Stimulated activated CD8-positive, alpha-beta memory T cell treated with anti-CD3 and anti-CD28 coated beads, Interleukin-15, amount 100 ng/mL, for 1 hour (primary cell): Measurements from ENCODE around the gene EPHA3.

Experiments
- DNase-seq: peaks from one replicate; pipeline ENCODE4 v3.0.0-alpha.2; 2020; ENCODE audit warnings: low read depth

Gene EPHA3

DNA sequence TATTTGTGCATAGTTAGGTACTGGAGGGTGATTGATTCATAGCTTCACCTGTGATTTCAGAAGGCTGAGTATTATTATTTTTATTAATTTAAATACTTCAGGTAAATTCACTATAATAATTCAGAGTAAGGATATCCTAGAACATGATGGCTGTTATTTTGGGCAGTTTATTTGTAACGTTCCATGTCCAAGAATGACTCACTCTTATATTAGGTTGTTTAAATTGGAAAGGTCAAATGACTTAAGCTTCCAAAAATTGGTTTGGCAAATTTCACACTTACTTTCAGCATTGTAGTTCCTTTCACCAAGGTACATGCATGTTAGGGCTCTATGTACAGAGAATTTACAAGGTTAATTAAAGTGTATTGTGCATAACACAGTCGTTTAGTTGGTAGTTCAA lies 120.2 kb downstream of the EPHA3 start:
- DNase-seq = no peak

DNA sequence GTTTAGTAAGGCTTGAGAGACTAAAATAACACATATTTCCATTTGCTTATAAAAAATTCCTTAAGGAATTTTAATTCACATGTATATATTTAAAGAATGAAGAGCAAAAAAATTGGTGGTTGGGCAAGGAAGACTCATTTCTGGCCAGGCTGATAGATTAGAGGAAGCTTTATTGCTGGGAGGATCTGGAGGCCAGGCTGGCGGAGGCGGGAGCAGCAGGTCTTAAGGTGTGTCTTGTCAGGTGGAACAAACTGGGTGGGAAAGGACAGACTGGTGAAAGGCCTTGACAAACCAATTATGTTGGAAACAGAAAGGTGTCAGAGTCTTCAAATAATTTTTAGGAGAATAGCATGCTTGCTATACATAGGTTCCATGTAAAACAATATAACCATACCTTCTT lies 124.7 kb downstream of the EPHA3 start:
- no peak for DNase-seq

DNA sequence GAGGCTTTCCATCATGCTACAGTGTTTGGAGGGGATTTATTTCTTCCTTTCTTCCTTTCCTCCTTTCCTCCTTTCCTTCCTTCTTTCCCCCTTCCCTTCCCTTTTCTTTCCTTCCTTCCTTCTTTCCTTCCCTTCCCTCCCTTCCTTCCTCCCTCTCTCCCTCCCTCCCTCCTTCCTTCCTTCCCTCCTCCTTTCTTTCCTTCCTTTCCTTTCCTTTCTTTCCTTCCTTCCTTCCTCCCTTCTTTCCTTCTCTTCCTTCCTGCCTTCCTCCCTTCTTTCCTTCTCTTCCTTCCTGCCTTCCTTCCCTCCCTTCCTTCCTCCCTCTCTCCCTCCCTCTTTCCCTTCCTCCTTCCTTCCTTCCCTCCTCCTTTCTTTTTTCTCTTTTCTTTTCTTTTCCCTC lies 127.2 kb downstream of the EPHA3 start:
- DNase-seq = no peak

- DNase-seq = no peak
Observed at GRCh38 chr3:89238846-89239245, 131.4 kb downstream of the EPHA3 start.

GRCh38 chr3:89239774-89240173 lies 132.4 kb downstream of the EPHA3 start:
- no peak for DNase-seq

DNA sequence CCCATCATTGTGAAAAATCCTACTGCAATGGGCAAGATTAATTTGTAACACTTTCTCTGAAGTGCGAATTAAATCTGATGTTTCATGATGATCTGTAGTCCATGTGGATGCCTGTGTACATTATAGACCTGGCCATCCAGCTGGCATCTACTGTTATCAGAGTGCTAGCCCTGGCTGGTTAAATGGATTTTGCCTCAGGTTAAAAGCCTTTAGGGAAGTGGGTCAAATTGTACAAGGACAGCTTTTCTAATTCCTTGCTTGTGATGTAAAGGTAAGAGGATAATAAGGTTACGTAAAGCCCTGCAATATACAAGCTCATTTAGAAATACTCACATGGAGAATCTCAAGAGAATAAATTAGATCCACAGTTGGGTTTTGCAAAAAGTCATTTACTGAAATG lies 138.2 kb downstream of the EPHA3 start:
- DNase-seq = no peak

DNA sequence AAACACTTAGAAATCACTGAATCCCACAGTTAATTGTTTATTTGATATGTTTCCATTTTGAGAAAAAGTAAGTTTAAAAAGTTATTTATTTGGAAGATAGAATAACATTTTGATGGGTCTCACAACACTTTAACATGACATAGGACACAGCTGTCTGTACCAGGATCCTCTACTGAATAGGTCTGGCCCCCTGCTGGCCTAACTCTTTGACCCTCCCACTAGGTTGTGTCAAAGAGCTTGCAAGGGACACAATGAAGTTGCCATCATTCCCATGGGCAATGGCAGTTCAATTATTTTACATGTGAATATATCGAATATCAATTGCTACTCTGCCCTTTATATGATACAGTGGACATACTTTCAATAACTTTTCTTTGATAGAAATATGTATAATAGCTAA lies 138.9 kb downstream of the EPHA3 start:
- no peak for DNase-seq

DNA sequence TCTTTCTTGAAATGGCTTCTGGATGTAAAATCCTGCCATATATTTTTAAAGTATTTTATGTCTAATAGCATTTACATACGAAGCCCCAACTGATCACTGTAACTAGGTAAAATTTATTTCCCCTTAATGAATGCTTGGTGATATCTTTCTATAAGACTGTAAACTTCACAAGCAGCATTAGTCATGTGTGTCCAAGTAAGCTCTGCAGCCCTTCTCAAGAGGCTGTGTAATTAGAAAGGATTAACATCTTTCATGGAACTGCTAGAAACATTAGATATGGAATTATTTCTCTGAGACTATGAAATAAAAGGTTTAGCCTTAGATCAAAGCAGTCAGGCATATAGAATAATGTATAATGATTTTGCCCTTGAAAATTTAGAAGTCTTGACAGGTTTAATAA lies 143.3 kb downstream of the EPHA3 start:
- DNase-seq = no peak

- no peak for DNase-seq
Observed at GRCh38 chr3:89252016-89252415, 144.6 kb downstream of the EPHA3 start.

DNA sequence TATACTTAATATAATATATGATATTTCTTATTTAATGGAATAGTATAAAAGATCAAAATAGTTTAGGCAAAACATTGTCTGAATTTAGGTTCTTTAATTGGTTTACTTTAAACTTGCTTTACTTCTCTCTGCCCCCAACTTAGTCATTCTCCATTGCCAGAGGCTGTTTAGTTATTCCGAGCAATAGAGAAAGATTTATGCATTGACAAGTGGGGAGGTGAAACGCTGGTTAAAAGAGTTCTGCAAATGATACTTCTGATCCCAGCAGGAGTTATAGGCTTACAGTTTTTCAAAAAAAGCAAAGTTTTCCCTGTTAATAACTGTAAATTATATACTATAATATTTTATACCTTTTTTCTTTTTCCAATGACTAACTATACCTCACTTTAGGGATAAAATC lies 145.4 kb downstream of the EPHA3 start:
- DNase-seq = no peak

- DNase-seq = no peak
Observed at GRCh38 chr3:89256395-89256794, 149.0 kb downstream of the EPHA3 start.

GRCh38 chr3:89256882-89257281 lies 149.5 kb downstream of the EPHA3 start:
- DNase-seq = no peak

DNA sequence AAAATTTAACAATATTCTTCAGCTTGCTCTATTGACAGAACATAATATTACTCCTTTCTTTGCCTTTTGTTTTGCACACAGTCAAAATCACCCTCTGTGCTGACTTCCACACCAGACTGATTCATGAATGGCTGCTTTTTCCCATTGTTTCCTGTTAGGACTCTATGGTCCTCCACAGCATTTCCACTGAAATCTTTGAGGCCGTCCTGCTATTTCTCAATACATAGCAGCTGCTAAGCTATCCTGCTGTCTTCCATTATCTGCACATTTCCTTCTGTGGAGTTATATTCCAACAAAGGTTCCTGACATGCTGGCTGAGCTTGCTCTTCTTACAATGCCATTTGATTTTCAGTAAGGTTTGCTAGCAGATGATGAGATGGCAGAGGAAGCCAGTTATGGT lies 153.3 kb downstream of the EPHA3 start:
- no peak for DNase-seq

GRCh38 chr3:89261673-89262072 lies 154.3 kb downstream of the EPHA3 start:
- DNase-seq = no peak

DNA sequence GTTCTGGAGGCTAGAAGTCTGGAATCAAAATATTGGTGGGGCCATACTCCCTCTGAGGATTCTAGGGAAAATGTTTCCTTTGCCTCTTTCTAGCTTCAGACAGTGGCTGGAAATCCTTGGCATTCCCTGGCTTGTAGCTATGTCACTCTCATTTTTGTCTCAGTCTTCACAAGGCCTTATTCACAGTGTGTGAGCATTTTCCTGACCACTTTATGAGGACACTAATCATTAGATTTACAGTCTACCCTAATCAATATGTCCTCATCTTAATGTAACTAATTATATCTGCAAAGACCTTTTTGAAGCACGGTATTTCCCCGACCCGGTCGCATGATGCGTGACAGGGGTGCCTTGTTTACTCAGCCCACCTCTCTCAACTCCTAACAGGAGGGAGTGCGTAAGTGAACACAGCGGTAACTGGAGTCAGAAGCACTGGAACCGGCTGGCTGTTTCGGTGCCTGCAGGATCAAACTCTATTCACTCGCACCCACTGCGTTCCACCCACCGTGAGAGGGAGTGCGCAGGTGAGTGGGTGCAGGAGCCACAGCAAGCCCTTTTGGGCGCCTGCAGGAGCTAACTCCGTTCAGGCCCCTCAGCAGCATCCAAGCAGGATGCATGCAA lies 155.0 kb downstream of the EPHA3 start:
- DNase-seq = no peak

DNA sequence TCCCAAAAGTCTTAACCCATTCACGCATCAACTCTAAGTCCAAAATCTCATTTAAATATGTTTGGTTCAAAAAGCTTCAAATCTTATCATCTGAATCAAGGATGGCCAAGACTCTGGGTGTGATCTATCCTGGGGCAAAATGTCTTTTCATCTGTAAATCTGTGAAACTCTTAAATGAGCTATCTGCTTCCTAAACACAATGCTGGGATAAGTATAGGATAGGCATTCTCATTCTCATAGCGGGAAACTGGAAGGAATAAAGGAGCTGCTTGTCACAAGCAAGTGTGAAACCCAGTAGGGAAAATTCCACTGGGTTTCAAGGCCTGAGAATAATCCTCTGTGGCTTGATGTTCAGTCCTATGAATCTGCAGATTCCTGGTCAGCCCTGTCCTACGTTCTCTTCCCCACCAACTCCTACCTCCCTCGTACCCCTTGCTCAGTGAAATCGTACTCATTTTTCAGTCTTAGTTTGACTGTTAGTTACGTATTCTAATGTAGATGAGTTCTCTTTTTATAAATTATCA lies 156.7 kb downstream of the EPHA3 start:
- DNase-seq = no peak

- no peak for DNase-seq
Observed at GRCh38 chr3:89266074-89266473, 158.7 kb downstream of the EPHA3 start.

DNA sequence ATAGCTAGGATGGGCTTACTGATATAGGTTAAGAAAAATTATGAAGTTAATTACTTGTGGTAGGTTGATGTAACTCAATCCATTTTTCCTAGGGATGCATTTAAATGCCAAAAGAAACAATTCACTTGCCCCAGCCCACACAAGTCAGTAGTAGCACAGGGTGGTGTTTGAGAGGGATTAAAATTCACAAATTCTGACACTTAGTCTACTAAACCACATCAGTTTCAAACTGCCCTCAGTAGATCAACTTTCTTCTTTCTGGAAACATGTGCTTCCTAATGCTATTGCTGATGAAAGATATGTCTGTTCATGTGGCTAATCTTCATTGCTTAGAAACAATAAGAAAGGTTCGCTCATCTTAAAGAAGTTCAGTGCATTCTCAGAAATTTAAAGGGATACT lies 160.6 kb downstream of the EPHA3 start:
- no peak for DNase-seq

DNA sequence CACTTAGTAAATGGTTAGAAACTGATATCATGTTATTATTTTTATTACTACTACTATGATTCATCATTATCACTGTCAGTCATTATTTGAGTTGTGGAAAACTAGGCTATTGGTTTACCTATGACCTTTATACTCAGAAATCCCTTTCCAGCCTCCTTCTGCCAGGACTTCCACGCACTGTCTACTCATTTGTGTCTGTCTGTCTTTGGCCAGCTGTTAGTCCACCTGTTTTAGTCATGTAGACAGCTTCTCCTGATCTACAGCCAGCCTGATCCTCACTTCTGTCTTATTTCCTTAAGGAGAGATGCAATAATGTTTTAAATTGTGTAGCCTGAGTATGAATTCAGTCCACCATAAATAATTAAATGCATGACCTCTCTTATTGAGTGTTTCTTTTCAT lies 162.8 kb downstream of the EPHA3 start:
- no peak for DNase-seq

- no peak for DNase-seq
Observed at GRCh38 chr3:89275001-89275400, 167.6 kb downstream of the EPHA3 start.

GRCh38 chr3:89276116-89276515 lies 168.7 kb downstream of the EPHA3 start:
- no peak for DNase-seq

GRCh38 chr3:89278302-89279025 lies 171.0 kb downstream of the EPHA3 start:
- DNase-seq = no peak

- DNase-seq = no peak
Observed at GRCh38 chr3:89280301-89280700, 172.9 kb downstream of the EPHA3 start.

- no peak for DNase-seq
Observed at GRCh38 chr3:89280822-89281365, 173.5 kb downstream of the EPHA3 start.
